NCI-H2171 treated with DMSO at 0.1 percent for 48 hours (cell line): Measurements from ENCODE around the gene RNF150.

ENCODE experiments used
- DNase-seq: peaks from one replicate; lab custom pipeline; 2025; lab: John Stamatoyannopoulos, UW

The RNF150 gene

DNA sequence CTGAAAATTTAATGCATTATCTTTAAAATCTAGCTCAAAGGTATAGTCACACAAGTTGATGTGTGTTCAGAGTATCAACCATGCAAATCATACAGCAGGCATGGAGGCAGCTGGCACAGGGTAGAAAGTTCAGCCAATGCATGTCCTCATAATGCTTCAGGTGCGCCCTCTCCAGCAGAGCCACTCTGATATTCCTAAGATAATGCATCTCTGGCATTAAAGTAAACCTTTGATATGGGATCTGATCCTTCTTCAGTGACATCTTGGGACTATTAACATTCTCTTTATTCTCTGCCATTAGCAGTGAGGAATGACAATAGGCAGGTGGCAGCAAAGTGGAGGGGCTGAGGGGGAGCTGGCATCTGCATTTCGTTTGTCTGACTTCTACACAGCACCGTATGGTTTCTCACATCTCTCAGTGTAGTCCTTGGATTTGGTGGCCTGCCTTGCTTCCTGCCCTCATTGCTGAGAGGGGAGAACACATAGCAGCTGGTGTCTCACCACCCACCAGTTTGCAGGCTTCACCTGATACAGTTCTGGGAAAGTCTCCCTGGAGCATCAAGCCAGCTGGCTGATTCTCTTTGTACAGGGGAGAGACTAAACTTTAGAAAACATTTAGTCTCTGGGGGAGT is 208.4 kb downstream of the RNF150 start:
- DNase-seq: peak; percentile 85

DNA sequence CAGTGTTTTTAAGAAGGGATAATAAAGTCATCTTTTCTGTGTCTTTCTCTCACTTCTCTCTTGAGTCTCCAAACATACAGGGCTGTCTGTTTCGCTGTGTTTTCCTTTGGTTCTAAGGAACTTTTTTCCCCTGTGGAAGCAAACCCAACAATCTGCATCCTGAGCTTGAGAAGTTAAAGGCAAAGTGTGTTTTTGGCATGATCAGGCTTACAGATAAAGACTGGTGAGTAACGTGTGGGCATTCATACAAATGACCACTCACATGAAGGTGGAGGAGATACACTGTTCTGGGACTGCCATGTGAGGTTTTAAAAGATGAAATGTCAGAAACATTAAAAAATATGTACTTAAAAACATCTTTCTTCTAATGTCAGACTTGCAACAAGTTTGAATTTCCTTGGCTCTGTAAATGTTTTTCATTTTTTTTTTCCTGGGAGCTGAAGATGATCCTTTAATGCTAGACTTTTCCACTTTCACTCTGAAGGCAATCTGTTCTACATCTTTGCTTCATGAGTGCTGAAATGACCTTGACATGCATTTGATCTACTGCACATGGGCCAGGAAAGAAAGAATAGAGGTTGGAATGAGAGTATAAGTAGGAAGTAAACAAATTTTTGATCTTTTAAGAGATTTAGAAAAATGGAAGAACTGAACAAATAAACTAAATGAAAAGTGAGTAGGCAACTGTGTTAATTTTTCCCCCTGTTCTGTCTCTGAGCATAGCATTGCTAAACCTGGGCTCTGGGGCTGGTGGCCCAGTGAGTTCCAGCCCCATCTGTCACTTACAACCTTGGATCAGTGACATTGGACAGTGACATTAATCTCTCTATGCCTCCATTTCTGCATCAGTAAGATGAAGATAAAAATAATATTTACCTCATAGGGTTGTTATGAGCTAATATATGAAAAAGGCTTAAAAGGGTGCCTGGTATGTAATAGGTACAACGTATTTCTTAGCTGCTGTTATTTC is 226.0 kb downstream of the RNF150 start:
- no peak for DNase-seq

DNA sequence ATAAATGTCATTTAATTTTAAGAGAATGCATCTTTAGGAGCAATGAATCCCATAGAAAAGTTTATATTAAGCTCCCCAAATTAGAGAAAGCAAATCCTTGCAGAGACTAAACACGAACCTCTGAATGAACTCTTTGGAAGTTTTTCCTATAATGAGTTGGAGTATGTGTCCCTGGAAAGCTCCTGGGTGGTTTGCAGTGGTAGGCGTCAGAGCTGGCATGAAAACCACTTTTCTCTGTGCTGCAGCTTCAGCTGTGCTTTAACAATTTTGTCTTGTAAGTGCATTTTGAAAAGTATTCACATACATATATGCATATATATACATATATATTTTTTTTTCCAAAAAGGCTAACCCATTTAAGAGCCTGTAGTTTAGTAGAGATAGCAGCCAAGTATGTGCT is 228.4 kb downstream of the RNF150 start:
- no peak for DNase-seq

DNA sequence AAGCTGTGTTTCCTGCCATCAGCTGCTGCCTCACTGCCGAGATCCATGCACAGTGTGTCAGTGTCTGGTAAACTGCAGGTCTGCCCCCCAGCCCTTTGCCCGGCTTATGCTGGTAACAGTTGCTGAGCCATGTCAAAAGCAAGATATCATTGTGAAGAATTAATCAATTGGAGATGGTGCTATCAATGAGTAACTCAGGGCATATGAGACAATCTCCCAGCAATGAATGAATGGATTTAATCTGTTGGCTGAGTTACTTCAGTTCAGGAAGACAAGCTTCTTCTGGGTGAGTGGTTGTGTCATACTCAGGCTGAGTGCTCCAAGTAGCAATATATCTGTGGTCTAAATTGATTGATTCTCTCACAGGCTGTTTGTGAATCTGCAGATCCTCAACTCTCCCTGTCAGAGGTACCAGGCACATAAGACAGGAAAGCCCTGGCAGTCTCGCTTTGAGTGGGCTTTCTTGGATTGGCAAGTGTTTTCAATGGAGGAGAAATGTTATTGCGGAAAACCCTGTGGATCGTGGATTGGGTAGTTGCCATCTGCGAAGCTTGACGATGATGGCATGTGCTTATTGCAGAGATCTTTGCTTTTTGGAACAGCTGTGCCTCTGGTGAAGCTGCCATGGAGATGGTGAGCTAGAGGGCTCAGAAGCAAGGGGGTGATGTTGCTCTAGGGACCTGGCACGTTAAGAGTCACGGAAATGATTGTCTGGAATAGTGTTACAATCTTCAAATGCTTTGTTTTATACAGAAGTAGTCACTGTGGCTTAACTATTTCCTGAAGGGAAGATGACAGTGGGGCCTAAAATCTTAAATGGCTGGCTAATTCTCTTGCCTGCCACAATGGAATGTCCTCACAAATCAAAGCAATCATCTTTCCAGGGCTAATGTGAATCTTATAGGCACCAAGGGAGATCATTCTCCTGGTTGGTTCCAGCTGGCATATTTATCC is 229.5 kb downstream of the RNF150 start:
- no peak for DNase-seq

DNA sequence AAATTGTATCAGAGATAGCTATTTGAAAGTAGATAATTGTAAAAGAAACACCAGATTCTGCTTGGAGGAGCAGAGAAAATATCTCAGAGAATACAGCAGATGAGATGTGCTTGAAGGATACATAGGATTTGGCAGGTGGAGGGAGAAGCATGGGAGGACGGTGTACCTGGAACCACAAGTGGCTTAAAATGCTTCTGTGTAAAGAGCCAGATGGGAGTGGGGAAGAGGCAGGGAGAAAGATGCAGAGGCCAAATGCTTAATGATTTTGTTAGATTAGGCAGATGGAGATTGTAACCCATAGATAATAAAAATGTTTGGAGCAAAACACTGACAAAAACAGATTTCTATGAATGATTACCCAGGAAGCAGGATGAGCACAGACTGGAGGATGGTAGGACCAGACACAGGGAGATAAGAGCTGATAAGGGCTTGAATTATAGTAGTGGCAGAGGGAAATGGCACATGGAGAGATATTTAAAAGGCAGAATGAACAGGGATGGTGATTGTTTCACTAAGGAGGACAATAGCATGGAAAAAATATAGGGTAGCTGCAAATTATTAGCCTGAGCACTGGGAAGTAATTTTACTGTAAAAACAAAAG is 231.4 kb downstream of the RNF150 start:
- peak; percentile 47 for DNase-seq

DNA sequence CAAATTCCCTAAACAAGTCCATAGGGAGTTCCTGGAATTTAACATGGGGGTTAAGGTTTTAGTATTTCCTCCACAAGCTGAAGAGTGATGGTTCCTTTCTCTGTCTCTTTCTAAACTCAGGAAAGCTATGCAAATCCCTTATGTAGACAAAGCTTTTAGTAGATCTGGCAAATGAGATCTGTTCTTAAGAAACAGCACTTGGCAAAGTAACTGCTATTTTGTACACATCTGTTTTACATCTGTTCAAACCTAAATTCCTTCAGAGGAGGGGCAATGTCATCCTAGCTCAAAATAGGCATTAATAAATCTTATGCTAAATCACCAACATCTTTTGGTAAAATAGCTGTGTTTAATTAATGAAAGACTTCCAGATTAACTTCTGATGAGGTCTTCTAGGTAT is 239.3 kb downstream of the RNF150 start:
- no peak for DNase-seq

DNA sequence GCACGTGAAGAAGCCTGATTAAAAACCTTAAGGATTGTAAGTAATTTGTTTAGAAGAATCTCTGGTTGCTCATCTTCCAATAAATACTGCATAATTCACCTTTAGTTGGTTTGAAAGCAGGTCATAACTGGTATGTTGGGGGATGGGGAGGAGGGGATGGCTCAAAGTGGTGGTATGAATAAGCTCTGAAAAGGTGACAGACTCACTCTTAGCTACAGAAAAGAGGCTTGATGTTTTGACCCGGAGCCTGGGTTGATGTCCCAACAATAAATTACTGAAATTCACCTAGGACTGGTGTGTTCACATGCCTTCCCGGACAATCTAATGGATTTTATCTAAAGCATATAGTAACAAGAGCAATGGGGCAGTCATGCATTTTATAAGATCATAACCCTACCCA is 245.2 kb downstream of the RNF150 start:
- no peak for DNase-seq

DNA sequence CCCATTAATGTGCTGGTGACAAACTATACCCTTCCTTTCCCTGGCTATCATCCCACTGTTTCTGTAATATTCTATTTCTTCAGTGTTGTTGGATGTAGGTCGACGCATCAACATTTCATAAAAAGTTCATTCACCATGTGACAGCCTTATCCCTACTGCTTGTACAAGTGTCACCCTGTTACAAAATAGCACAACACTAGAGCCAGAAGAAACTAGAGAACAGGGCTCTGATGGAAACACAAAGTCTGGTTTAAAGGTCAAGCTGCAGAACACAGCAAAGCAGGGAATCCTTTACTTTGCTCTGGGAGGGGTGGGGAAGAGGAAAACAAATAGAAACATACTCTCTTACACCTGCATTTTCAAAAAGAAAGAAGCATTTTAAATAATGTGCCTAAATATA is 245.8 kb downstream of the RNF150 start:
- DNase-seq: no peak

DNA sequence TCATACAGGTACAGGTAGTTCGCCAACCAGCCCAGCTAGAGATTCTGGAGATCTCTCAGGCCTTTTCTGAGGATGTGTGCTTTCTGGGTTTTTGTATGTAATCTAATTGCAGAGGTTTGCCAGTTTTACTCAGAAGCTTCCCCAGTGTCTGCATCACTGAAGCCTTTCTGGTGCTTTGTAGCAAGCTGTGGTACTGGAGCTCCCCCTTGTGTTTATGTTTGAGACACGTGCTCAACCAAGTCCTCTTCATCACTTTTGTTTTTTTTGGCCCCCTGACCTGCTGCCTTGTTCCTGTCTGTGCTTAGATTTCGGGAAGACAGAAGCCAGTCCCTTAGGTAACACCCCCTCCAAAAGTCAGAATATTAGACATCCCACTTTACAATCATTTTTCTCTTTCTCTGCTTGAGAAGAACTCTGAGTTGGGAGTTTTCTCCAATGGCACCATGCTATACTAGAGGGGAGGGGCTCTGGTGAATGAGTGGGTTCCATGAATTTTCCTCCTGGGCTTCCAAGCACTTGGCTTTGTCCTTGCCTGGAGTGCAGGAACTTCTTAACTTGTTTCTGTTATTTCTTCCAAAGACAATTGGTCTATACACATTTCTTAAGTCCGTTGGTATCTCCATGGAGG is 248.7 kb downstream of the RNF150 start:
- DNase-seq: peak; percentile 63

DNA sequence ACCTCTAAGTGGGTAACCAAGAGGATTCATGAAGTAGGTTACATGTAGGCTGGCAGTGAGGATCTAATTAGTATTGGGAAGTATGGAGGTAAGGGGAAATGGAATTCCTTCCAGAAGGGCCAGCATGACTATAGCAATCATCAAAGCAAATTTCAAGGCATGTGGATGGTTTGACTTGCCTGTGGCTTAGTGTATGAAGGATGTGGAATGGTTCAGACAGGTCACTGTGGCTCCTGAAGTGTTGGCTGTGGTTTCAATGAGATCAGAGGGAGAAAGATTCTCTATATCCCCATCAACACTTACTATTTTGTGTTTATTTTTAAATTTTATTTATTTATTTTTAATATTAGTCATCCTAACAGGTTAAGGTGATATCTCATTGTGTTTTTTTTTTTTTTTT is 255.5 kb downstream of the RNF150 start:
- DNase-seq: no peak

DNA sequence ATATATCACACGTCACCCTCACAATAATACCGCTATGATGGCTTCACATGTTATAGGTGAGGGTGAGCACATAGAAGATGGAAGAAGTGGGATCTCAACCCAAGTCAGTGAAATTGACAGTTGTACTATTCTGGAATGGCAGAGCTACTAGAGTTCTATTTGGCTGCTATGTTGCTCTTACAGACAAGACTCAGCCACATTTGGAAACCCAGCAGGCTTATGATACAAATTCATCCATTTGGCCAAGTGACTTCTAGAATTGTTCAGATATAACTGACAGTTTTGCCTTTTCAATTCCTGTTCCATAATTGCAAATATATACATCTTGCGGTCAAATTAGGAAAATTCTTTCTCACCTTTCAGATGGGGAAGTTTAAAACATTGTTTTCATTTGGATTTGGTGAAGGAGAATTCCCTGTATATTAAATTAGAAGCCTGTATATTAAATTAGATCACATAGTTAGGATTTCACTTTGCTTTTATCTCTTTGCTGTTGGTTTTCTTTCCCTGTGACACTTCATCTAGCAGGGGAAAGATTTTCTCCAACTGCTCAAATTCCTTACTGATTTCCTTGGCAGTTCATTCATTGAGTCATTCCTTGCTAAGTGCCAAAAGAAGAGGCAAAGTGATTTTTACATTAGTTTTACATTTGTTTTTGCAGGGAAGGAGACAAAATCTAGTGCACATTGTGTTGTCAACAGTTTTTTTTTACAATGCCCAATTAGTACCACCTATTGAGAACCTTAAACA is 256.5 kb downstream of the RNF150 start:
- DNase-seq: no peak

DNA sequence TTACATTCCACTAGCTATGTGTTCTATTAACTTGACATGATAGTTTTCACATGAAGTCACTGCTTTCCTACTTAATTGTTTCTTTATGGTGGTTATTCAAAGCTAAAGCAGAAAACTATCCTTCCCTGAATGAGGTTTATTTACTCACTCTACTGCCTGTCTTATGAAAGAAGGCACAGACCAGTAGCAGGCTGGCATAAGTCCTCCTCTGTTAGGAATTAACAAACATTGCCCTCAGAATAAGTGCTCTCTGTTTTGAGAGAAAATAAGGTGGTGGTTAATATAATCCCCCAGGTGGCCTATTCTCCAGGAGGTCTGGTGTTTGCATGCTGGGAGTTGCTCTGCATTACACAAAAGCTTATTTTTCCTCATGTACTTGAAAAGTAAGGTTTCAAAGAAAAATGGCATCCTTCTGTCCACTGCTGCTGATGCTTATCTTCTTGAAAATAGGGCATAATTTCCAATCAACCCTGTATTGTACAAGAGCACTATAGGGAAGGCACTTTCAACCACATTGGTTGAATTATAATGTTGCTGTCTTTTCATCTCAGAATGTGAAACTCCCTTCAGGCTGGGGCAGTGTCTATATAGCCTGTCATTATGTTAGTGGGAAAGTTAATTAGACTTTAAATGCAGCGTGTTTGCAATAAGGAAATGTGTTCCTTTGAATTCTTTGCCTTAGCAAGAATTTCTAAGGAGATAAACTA is 257.4 kb downstream of the RNF150 start:
- no peak for DNase-seq

DNA sequence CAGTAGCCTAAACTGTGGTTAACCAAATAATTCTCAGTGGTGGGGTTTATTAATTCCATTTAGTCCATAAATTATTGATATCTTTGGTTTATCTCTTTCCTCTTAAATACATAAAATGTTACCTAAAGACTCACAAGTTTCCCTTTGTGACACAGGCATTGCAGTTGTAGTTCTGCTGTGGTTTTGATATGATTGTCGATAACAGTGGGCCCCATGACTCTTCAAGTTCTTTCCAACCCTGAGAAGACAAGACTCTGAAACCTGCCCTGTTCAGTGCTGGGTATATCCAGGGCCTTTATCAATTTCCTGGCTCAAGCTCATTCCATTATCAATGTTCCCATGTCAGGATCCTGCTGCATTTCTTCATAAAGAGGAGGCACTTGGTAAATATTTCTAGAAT is 259.2 kb downstream of the RNF150 start:
- no peak for DNase-seq

DNA sequence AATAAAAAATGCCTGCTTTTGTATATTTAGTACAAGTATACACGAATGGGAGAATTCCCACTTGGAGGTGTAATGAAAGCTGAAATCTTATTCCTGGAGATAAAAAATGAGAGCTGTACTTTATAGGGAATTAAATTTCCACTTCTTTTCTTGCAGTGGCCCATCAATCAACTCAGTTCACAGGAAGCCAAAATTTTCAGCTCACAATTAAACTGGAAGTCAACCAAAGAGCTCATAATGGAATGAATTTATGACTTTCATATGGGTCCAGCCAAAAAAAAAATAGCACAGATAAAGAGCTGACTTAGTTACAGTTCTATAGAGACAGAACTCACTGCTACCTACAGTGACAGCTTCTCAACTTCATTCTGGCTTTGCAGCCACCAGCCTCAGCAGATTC is 261.9 kb downstream of the RNF150 start:
- no peak for DNase-seq

DNA sequence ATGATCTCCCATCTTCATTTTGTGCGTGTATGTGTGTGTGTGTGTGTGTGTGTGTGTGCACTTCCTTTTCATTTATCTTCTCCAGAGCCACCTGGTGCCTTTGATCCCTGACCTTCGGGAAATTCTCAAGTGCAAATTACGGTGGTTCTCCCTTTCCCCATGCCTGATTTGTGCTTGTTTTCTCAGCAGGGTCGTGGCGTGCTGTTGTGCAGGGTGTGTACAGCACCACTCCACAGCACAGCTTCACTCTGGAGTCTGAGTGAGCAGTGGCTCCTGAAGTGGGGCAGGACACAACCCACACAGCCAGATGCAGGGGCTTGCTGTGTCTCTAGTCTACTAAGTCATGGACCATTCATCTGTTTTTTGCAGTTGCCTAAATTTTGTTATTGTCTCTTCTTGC is 262.8 kb downstream of the RNF150 start:
- no peak for DNase-seq

DNA sequence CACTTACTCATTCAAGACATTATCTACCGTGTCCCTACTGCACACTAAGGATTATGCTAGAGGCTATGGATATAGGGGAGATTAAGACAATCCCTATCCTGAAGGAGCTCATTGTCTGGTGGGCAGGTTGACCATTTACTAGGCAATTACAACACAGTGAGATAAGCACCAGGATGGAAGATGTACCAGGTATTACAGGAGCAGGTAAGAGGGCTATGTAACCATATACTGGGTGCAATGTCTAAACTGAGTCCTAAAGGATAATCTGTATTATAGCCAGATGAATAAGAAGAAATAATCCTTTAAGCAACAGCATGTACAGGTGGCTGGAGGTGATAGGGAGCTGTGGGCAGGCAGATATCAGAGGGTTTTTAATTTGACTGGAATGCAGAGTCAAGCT is 263.8 kb downstream of the RNF150 start:
- DNase-seq: no peak

DNA sequence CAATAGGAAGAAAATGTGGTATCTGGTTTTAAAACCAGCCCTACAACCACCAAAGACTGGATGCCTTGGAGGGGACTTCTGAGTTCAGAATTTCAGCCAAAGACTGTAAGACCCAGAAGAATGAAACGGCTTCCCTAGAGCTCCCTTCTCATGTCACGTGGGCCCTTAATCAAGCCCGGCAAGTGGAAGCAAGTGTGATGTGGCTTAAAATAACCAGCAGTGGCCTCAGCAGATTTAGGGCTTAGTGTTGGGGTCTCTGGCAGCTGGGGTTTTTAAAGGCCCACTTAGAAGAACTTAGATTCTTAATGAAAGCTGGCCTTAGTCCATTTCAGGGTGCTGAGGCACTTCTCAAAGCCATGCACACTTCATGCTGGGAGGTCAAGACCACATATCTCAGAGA is 265.9 kb downstream of the RNF150 start:
- no peak for DNase-seq

DNA sequence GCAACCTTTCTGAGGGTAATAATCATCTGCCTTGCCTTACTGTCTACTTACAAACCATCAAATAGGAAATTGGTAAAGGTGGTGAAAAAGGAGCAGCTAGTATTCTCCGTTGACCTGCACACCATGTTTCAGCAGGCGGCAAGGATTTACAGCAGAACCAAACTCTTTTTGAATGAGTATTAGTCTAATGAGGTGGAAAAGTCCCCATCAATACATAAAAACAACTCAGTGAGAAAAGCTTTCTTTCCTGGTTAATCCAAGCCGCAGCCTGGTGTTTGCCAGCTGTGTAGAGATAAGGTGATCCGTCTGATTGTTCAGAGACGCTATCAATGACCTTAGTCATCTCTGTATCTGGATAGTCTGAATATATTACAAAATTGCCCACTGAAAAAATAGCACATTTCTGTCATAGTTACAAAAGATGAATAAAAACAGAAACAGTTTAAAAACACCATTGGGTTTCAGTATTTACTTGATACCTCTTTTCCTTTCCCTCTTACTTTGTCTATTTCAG is 266.7 kb downstream of the RNF150 start:
- no peak for DNase-seq

DNA sequence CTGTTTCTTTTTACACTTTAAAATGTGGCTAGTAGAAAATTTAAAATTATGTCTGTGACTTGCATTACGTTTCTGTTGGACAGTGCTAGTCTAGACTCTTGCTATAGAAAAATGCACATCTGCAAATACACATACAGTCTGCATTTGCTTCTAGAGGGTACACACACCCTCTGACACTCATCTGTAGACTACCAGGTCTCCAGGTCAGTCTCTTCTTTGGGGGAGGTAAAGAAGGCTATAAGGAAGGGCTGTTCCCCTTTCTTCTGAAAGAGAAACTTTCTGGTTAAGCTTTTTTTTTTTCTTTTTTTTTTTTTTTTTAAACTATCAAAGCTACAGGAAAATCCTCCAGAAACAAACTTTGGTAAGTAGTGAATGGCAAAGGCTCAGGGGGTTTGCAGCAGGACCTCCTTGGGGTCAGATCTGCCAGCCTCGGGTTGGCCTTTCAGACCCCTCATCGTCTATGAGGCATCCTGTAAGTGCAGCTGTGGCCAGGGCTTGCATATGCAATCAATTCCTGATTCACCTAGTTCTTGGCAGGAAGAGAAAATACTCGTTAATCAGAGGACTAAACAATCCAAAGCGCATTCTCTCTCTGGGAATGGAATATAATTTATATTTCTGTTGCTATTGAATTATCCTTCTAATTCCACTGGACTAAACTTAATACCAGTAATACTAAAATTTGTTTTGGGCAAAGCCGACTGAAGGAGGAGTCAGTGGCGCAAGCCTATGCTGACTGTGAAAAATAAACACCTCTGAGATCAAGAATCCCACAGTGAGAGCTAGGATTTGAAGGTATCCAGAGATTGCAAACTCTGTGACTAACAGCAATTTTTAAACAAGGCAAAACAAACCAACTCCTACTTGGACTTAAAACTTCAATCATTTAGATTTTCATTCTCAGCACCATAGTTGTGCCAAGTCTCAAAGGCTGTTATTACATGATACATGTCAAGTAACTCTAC is 267.7 kb downstream of the RNF150 start:
- no peak for DNase-seq
